Measurements from ENCODE around the gene GLS. TPM values are rescaled to one million over a fixed set of nuclear protein-coding genes. Genes with fewer than 3 reads are reported as not detected.

The GLS gene
- total RNA-seq, 1 experiment from 2014 or later = 97.4 TPM

- Histone ChIP-seq H4K20me1 (ENCODE audit: insufficient read depth) (peaks cover 6% of the 10 kb centered on the region; the same call in 1 of the 2 replicates), H3K27me3 (ENCODE audit: insufficient read depth, low read length) (no peaks in the 10 kb centered on the region), H3K4me1 (ENCODE audit: control insufficient read depth in 1 of 2, insufficient read depth in 2 of 2, low read length in 2 of 2) (no peaks in the 10 kb centered on the region), H3K9ac (ENCODE audit: low read length) (no peak overlapping the region), H3K27ac (ENCODE audit: low read depth, low read length) (no peak overlapping the region), H3K79me2 (ENCODE audit: insufficient read depth, low read length) (peaks cover 99% of the 10 kb centered on the region), H3K4me3 (replicated peaks in 1 of 2; ENCODE audit: low read depth in 1 of 2, low read length in 2 of 2) (no peak overlapping the region), H3K9me2 (ENCODE audit: insufficient read depth) (no peaks in the 10 kb centered on the region), H3K4me2 (ENCODE audit: low read length) (no peak overlapping the region), H3K36me3 (ENCODE audit: control insufficient read depth in 1 of 2, insufficient read depth in 2 of 2, low read length in 2 of 2) (peaks cover 0 to under 1% of the 10 kb centered on the region in 2 experiments; a peak in 1 of 4 replicates), H3K9me3 (ENCODE audit: control insufficient read depth in 1 of 2, insufficient read depth in 1 of 2, low read depth in 1 of 2, low read length in 2 of 2) (no peaks in the 10 kb centered on the region), H2AFZ (ENCODE audit: low read depth, low read length, poor library complexity, severe bottlenecking) (no peak overlapping the region)
- ChIA-PET POLR2A (interaction anchor here (1.4 kb wide), 1 partner anchor 10 kb away, joined by 3 read pairs; no protein-coding TSS in a partner anchor), CTCF (no interaction called here), RAD21 (ENCODE audit: low non-redundant PET in 1 of 2, low total read pairs in 2 of 2, uncharacterized antibody in 2 of 2, unreplicated experiment in 2 of 2) (no interaction called here)
- no peak for ATAC-seq
- intact Hi-C loops (cut with micrococcal nuclease) = loop anchor here (10.0 kb wide), 1 partner anchor 105 kb away; no protein-coding TSS in a partner anchor
- no peak for DNase-seq (ENCODE audit: low read depth, low spot score)
- BruUV-seq (replicated peaks) = no TSS peak
- TF ChIP-seq ATF3 (IDR thresholded peaks at IDR 0.05) = no peak
- TF ChIP-seq JUND (IDR thresholded peaks at IDR 0.05) = no peak
- TF ChIP-seq EGR1 (IDR thresholded peaks at IDR 0.05; ENCODE audit: low read depth) = no peak
- no peak for TF ChIP-seq TCF7L2 (IDR thresholded peaks at IDR 0.05; ENCODE audit: borderline replicate concordance, extremely low read depth, insufficient read depth, insufficient read length)
Observed at GRCh38 chr2:190889175-190889943, 8.7 kb downstream of the GLS start.

- Histone ChIP-seq H3K27ac (ENCODE audit: low read depth, low read length) (no peak overlapping the region), H3K79me2 (ENCODE audit: insufficient read depth, low read length) (peaks cover 91% of the 10 kb centered on the region), H2AFZ (ENCODE audit: low read depth, low read length, poor library complexity, severe bottlenecking) (no peak overlapping the region), H3K36me3 (ENCODE audit: control insufficient read depth in 1 of 2, insufficient read depth in 2 of 2, low read length in 2 of 2) (peaks cover 7 to 10% of the 10 kb centered on the region in 2 experiments), H3K9ac (ENCODE audit: low read length) (no peak overlapping the region), H3K9me3 (ENCODE audit: control insufficient read depth in 1 of 2, insufficient read depth in 1 of 2, low read depth in 1 of 2, low read length in 2 of 2) (no peaks in the 10 kb centered on the region), H3K4me1 (ENCODE audit: control insufficient read depth in 1 of 2, insufficient read depth in 2 of 2, low read length in 2 of 2) (no peaks in the 10 kb centered on the region), H4K20me1 (ENCODE audit: insufficient read depth) (peaks cover under 1% of the 10 kb centered on the region; the same call in 1 of the 2 replicates), H3K4me3 (replicated peaks in 1 of 2; ENCODE audit: low read depth in 1 of 2, low read length in 2 of 2) (no peak overlapping the region), H3K9me2 (ENCODE audit: insufficient read depth) (no peaks in the 10 kb centered on the region), H3K4me2 (ENCODE audit: low read length) (no peak overlapping the region), H3K27me3 (ENCODE audit: insufficient read depth, low read length) (no peaks in the 10 kb centered on the region)
- ChIA-PET CTCF (no interaction called here), RAD21 (ENCODE audit: low non-redundant PET in 1 of 2, low total read pairs in 2 of 2, uncharacterized antibody in 2 of 2, unreplicated experiment in 2 of 2) (no interaction called here), POLR2A (no interaction called here)
- DNase-seq (ENCODE audit: low read depth, low spot score) (no peak), ATAC-seq (no peak)
- intact Hi-C loops (cut with micrococcal nuclease) = no loop called here
- no TSS peak for BruUV-seq (replicated peaks)
- TF ChIP-seq POLR2A (IDR thresholded peaks at IDR 0.05; ENCODE audit: borderline replicate concordance, extremely low read depth, insufficient read depth, insufficient read length) (no peak), YY1 (IDR thresholded peaks at IDR 0.05; ENCODE audit: extremely low read depth, insufficient replicate concordance, low read depth, low read length) (no peak), RAD21 (IDR thresholded peaks at IDR 0.05; ENCODE audit: low read depth) (no peak), EZH2 (IDR thresholded peaks at IDR 0.05) (no peak), REST (IDR thresholded peaks at IDR 0.05; ENCODE audit: low read depth) (no peak), CTCF (IDR thresholded peaks at IDR 0.05 in 2 of 3, conservative IDR thresholded peaks at IDR 0.05 in 1 of 3; ENCODE audit: borderline replicate concordance in 1 of 3, insufficient read depth in 1 of 3, low read depth in 2 of 3, low read length in 2 of 3) (no peak), ELF1 (IDR thresholded peaks at IDR 0.05; ENCODE audit: borderline replicate concordance, low read depth) (no peak), SRF (IDR thresholded peaks at IDR 0.05; ENCODE audit: low read depth) (no peak), EGR1 (IDR thresholded peaks at IDR 0.05; ENCODE audit: low read depth) (no peak)
Observed at GRCh38 chr2:190891372-190891771, 10.8 kb downstream of the GLS start.

Data from HCT116 (cell line).